NOMO-1 treated with dmso at 0.1 percent for 144 hours (cell line): Measurements from ENCODE around the gene TBX5.

ENCODE experiments used
- DNase-seq: peaks from one replicate; lab custom pipeline; 2025; ENCODE audit not compliant: unreplicated experiment; lab: John Stamatoyannopoulos, UW

TBX5 gene

GRCh38 chr12:114405519-114406271 lies at the start of gene TBX5:
TSS of gene TBX5 (minus strand) at chr12:114406144. CDS start at chr12:114403898, 2,246 bp downstream.
- DNase-seq: no peak

- DNase-seq: no peak
Observed at GRCh38 chr12:114451657-114452056, 45.7 kb upstream of the TBX5 start.

GRCh38 chr12:114450515-114451300 lies 44.8 kb upstream of the TBX5 start:
- no peak for DNase-seq

- no peak for DNase-seq
Observed at GRCh38 chr12:114450019-114450418, 44.1 kb upstream of the TBX5 start.

GRCh38 chr12:114448618-114448933 lies 42.6 kb upstream of the TBX5 start:
- DNase-seq: no peak

- DNase-seq: no peak
Observed at GRCh38 chr12:114447799-114448617, 42.1 kb upstream of the TBX5 start.

GRCh38 chr12:114447274-114447716 lies 41.4 kb upstream of the TBX5 start:
- no peak for DNase-seq

GRCh38 chr12:114445401-114446323 lies 39.7 kb upstream of the TBX5 start:
- DNase-seq: no peak

- no peak for DNase-seq
Observed at GRCh38 chr12:114444422-114445279, 38.7 kb upstream of the TBX5 start.

GRCh38 chr12:114443607-114444421 lies 37.9 kb upstream of the TBX5 start:
- DNase-seq: no peak

GRCh38 chr12:114442578-114442977 lies 36.6 kb upstream of the TBX5 start:
- DNase-seq: no peak

GRCh38 chr12:114441545-114441944 lies 35.6 kb upstream of the TBX5 start:
- no peak for DNase-seq

- no peak for DNase-seq
Observed at GRCh38 chr12:114441039-114441383, 35.1 kb upstream of the TBX5 start.

GRCh38 chr12:114440270-114441038 lies 34.5 kb upstream of the TBX5 start:
- no peak for DNase-seq

- no peak for DNase-seq
Observed at GRCh38 chr12:114439817-114440216, 33.9 kb upstream of the TBX5 start.

GRCh38 chr12:114439261-114439683 lies 33.3 kb upstream of the TBX5 start:
- no peak for DNase-seq

- DNase-seq: no peak
Observed at GRCh38 chr12:114438635-114439256, 32.8 kb upstream of the TBX5 start.

GRCh38 chr12:114434341-114434740 lies 28.4 kb upstream of the TBX5 start:
- DNase-seq: no peak
